Suprapubic skin (tissue), 4 donors: ENCODE results near the gene C9. TPM values are rescaled to one million over a fixed set of nuclear protein-coding genes. Genes with fewer than 3 reads are reported as not detected.
"Not testable (repeated sequence)": the region's sequence is repeated elsewhere in the genome, so short reads cannot be mapped to it uniquely, and the experiment has no call there.

ENCODE experiments used
- DNase-seq, 2 donors: peaks; one replicate each; pipeline ENCODE4 v3.0.0-alpha.2; 2019; ENCODE audit warnings: low spot score in 2 of 2
- H3K27ac ChIP-seq: fragments of 200-600 bp; sonication (generic); one replicate; pipeline ENCODE4 v1.5.1; 2019
- H3K27me3 ChIP-seq: fragments of 200-600 bp; sonication (generic); one replicate; pipeline ENCODE4 v1.5.1; 2019
- H3K36me3 ChIP-seq: fragments of 200-600 bp; sonication (generic); one replicate; pipeline ENCODE4 v1.5.1; 2019
- H3K4me1 ChIP-seq: fragments of 200-600 bp; sonication (generic); one replicate; pipeline ENCODE4 v1.5.1; 2019
- H3K4me3 ChIP-seq: fragments of 200-600 bp; sonication (generic); one replicate; pipeline ENCODE4 v1.5.1; 2019; ENCODE audit warnings: mild to moderate bottlenecking
- H3K9me3 ChIP-seq: fragments of 200-600 bp; sonication (generic); one replicate; pipeline ENCODE4 v1.5.1; 2019
- CTCF ChIP-seq, 2 donors: fragments of 200-600 bp in 1 of 2; fragments of 450-650 bp in 1 of 2; sonication (generic) in 1 of 2; IDR thresholded peaks; one replicate each; pipeline ENCODE4 v1.5.1; 2016 to 2019; ENCODE audit warnings: antibody characterized with exemption in 2 of 2, mild to moderate bottlenecking in 1 of 2, moderate library complexity in 1 of 2
- EP300 ChIP-seq: sonication (generic); formaldehyde crosslinking; IDR thresholded peaks from one replicate; pipeline ENCODE4 v1.6.1; 2017; ENCODE audit warnings: antibody characterized with exemption
- POLR2A ChIP-seq, 2 donors: fragments of 450-650 bp; IDR thresholded peaks; one replicate each; pipeline ENCODE4 v1.6.1; 2017; ENCODE audit warnings: antibody characterized with exemption in 2 of 2, mild to moderate bottlenecking in 2 of 2, moderate library complexity in 2 of 2
- POLR2AphosphoS5 ChIP-seq, 3 donors: sonication (generic); formaldehyde crosslinking; IDR thresholded peaks; one replicate each; pipeline ENCODE4 v1.6.1; 2017; ENCODE audit warnings: antibody characterized with exemption in 3 of 3
- WGBS: methylation state at CpG from one replicate; pipeline ENCODE4 v1.1.5; 2018; 5-methylcytosine and 5-hydroxymethylcytosine counted together
- total RNA-seq, 4 donors: library from RNA; depleted of rRNA; stranded (reverse); fragments of >200 nt; gene quantifications; one replicate each; pipeline ENCODE4 v1.1.0, GENCODE V29; 2016

Gene C9
- total RNA-seq, 4 donors from 2014 or later: 5.6 TPM; not detected in 3

GRCh38 chr5:39342460-39342859 is 21.8 kb downstream of the C9 start:
- H3K4me3 ChIP-seq: no peak overlapping the region
- no peak overlapping the region for H3K27ac ChIP-seq
- DNase-seq: no peak
- no peaks in the 10 kb centered on the region for H3K4me1 ChIP-seq
- no peaks in the 10 kb centered on the region for H3K27me3 ChIP-seq
- TF ChIP-seq EP300 (no peak), POLR2A (IDR thresholded peaks at IDR 0.05) (no peak), POLR2AphosphoS5 (IDR thresholded peaks at IDR 0.05) (no peak), CTCF (IDR thresholded peaks at IDR 0.05) (no peak)
- no peaks in the 10 kb centered on the region for H3K9me3 ChIP-seq
- 93% methylated on average over 1 of the region's 1 CpG for WGBS
- no peaks in the 10 kb centered on the region for H3K36me3 ChIP-seq

GRCh38 chr5:39341896-39342295 is 22.4 kb downstream of the C9 start:
- H3K27me3 ChIP-seq: no peaks in the 10 kb centered on the region
- no peaks in the 10 kb centered on the region for H3K36me3 ChIP-seq
- 88% methylated on average over 1 of the region's 1 CpG for WGBS
- no peaks in the 10 kb centered on the region for H3K4me1 ChIP-seq
- H3K27ac ChIP-seq: no peak overlapping the region
- no peak for DNase-seq
- no peak overlapping the region for H3K4me3 ChIP-seq
- TF ChIP-seq EP300 (no peak), POLR2AphosphoS5 (IDR thresholded peaks at IDR 0.05) (no peak), POLR2A (IDR thresholded peaks at IDR 0.05) (no peak), CTCF (IDR thresholded peaks at IDR 0.05) (no peak)
- H3K9me3 ChIP-seq: no peaks in the 10 kb centered on the region

GRCh38 chr5:39340506-39340905 is 23.8 kb downstream of the C9 start:
- H3K9me3 ChIP-seq: no peaks in the 10 kb centered on the region
- H3K27me3 ChIP-seq: no peaks in the 10 kb centered on the region
- no peak for TF ChIP-seq EP300
- TF ChIP-seq CTCF (IDR thresholded peaks at IDR 0.05): no peak
- no peak for TF ChIP-seq POLR2A (IDR thresholded peaks at IDR 0.05)
- TF ChIP-seq POLR2AphosphoS5 (IDR thresholded peaks at IDR 0.05): no peak
- H3K27ac ChIP-seq: no peak overlapping the region
- H3K4me3 ChIP-seq: no peak overlapping the region
- H3K36me3 ChIP-seq: no peaks in the 10 kb centered on the region
- H3K4me1 ChIP-seq: no peaks in the 10 kb centered on the region
- DNase-seq: no peak
- WGBS: 50% methylated on average over 1 of the region's 1 CpG

- Histone ChIP-seq H3K4me1 (no peaks in the 10 kb centered on the region), H3K27ac (no peak overlapping the region), H3K36me3 (no peaks in the 10 kb centered on the region), H3K9me3 (no peaks in the 10 kb centered on the region), H3K27me3 (no peaks in the 10 kb centered on the region), H3K4me3 (no peak overlapping the region)
- DNase-seq: no peak
- 40% methylated on average over 1 of the region's 1 CpG for WGBS
- no peak for TF ChIP-seq CTCF (IDR thresholded peaks at IDR 0.05)
- TF ChIP-seq EP300: no peak
- no peak for TF ChIP-seq POLR2A (IDR thresholded peaks at IDR 0.05)
- TF ChIP-seq POLR2AphosphoS5 (IDR thresholded peaks at IDR 0.05): no peak
Measured at GRCh38 chr5:39337252-39337915, 26.9 kb downstream of the C9 start.

GRCh38 chr5:39334296-39334695 is 30.0 kb downstream of the C9 start:
- H3K36me3 ChIP-seq, H3K4me1 ChIP-seq: not testable (repeated sequence)
- WGBS: 40% methylated on average over 2 of the region's 27 CpGs

GRCh38 chr5:39333104-39333503 is 31.2 kb downstream of the C9 start:
- H3K4me3 ChIP-seq: no peak overlapping the region
- 97% methylated on average over 1 of the region's 1 CpG for WGBS
- H3K27ac ChIP-seq: no peak overlapping the region
- no peaks in the 10 kb centered on the region for H3K27me3 ChIP-seq
- H3K36me3 ChIP-seq: no peaks in the 10 kb centered on the region
- no peaks in the 10 kb centered on the region for H3K9me3 ChIP-seq
- TF ChIP-seq POLR2A (IDR thresholded peaks at IDR 0.05) (no peak), EP300 (no peak), POLR2AphosphoS5 (IDR thresholded peaks at IDR 0.05) (no peak), CTCF (IDR thresholded peaks at IDR 0.05) (no peak)
- H3K4me1 ChIP-seq: no peaks in the 10 kb centered on the region
- DNase-seq: no peak

More at GRCh38 chr5:39334296-39334695, 30.0 kb downstream of the C9 start:
- not testable (repeated sequence) for H3K4me3 ChIP-seq, H3K9me3 ChIP-seq, H3K27ac ChIP-seq, DNase-seq, H3K27me3 ChIP-seq
